ENCODE data around the gene ZNF681. TPM values are rescaled to one million over a fixed set of nuclear protein-coding genes. Genes with fewer than 3 reads are reported as not detected.
A peak's percentile ranks its signal among the peaks of the same experiment; 100 is the strongest.
"Not testable (repeated sequence)": the region's sequence is repeated elsewhere in the genome, so short reads cannot be mapped to it uniquely, and the experiment has no call there.

The ZNF681 gene
- polyA plus RNA-seq, 2 donors = 0.67 to 1.4 TPM

DNA sequence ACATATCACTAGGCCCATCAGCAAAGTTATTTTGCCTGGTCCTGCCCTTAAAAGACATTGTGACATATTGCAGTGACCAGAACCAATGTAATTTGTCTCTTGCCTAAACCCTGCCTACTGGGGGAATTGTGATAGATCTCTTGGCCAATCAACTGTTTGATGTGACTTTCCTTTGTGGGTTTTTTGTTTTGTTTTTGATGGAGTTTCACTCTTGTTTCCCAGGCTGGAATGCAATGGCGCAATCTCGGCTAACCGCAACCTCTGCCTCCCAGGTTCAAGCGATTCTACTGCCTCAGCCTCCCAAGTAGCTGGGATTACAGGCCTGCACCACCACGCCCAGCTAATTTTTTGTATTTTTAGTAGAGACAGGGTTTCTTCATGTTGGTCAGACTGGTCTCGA, 19.3 kb upstream of the ZNF681 start:
- H3K27me3 ChIP-seq (ENCODE audit: control insufficient read depth in 1 of 2, insufficient read depth in 2 of 2, low read length in 2 of 2); H3K4me1 ChIP-seq (ENCODE audit: control insufficient read depth in 2 of 2, insufficient read depth in 2 of 2, low read length in 1 of 2); H3K9me3 ChIP-seq (ENCODE audit: control insufficient read depth in 2 of 2, insufficient read depth in 1 of 2, low read depth in 1 of 2, low read length in 1 of 2); H3K27ac ChIP-seq (ENCODE audit: low read depth in 2 of 2, low read length in 1 of 2); H3K4me3 ChIP-seq (ENCODE audit: low read depth in 1 of 2, low read length in 2 of 2): not testable (repeated sequence)
- peaks cover 0 to 17% of the 10 kb centered on the region in 2 donors for H3K36me3 ChIP-seq (ENCODE audit: control insufficient read depth in 2 of 2, insufficient read depth in 2 of 2, low read length in 1 of 2)
- 91 to 96% methylated on average over 6 of the region's 6 CpGs for WGBS, 2 donors

DNA sequence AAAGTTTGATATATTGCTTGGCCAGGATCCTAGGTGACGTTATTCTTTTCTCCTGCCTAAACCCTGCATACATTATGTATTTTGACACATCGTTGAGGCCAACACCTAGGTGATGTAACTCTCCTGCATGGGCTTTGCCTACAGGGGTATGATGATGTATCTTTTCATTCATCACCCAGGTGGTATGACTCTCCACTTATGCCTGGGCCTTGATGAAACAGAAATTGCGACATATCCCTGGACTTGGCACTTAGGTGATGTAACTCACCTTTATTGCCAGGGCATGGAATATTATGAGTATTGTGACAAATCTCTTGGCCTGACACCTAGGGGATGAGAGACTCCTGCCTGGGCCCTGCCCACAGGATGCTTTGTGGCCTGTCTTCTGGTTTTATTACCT, 18.5 kb upstream of the ZNF681 start:
- Histone ChIP-seq H3K4me3 (ENCODE audit: low read depth in 1 of 2, low read length in 2 of 2) (no peak overlapping the region), H3K27me3 (ENCODE audit: control insufficient read depth in 1 of 2, insufficient read depth in 2 of 2, low read length in 2 of 2) (no peaks in the 10 kb centered on the region), H3K9me3 (ENCODE audit: control insufficient read depth in 2 of 2, insufficient read depth in 1 of 2, low read depth in 1 of 2, low read length in 1 of 2) (peaks cover 0 to 3% of the 10 kb centered on the region in 2 donors), H3K4me1 (ENCODE audit: control insufficient read depth in 2 of 2, insufficient read depth in 2 of 2, low read length in 1 of 2) (no peaks in the 10 kb centered on the region), H3K36me3 (ENCODE audit: control insufficient read depth in 2 of 2, insufficient read depth in 2 of 2, low read length in 1 of 2) (peaks cover 0 to 17% of the 10 kb centered on the region in 2 donors), H3K27ac (ENCODE audit: low read depth in 2 of 2, low read length in 1 of 2) (peak overlapping the region in 1 of 2 donors; percentile 80)
- WGBS, 2 donors = 39 to 54% methylated on average over 3 of the region's 3 CpGs

DNA sequence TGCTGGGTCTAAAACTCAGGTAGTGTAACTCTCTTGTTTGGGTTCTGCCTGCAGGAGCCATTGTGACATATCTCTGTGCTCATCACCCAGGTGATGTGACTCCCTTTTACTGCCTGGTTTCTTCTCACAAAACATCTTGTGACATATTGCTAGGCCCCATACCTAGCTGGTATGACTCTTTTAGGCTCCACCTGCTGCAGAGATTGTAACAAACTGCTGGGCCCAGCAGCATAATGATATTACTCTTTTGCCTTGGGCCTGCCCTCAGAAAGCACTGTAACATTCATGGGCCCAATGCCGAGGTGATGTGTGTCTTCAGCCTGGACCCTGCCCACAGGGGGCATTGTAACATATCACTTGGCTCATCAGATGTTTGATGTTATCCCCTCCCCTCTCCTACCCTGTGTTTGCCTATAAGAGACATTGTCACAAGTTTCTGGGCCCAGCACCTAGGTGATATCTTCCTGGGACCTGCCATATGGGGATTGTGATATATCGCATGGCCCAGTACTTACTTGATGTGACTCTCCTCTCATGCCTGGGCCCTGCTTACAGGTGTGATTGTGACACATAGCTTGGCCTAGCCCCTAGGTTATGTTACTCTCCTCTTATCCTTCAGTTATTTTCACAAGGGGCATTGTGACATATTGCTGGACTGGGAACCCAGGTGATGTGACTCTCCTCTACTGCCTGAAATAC, 18.0 kb upstream of the ZNF681 start:
- 86 to 93% methylated on average over 2 of the region's 2 CpGs for whole genome bisulfite sequencing, 2 donors
- H3K36me3 ChIP-seq (ENCODE audit: control insufficient read depth in 2 of 2, insufficient read depth in 2 of 2, low read length in 1 of 2) = peaks cover 0 to 13% of the 10 kb centered on the region in 2 donors
- H3K4me1 ChIP-seq (ENCODE audit: control insufficient read depth in 2 of 2, insufficient read depth in 2 of 2, low read length in 1 of 2) = no peaks in the 10 kb centered on the region
- H3K4me3 ChIP-seq (ENCODE audit: low read depth in 1 of 2, low read length in 2 of 2) = no peak overlapping the region
- peak overlapping the region in 1 of 2 donors; percentile 80 for H3K27ac ChIP-seq (ENCODE audit: low read depth in 2 of 2, low read length in 1 of 2)
- no peaks in the 10 kb centered on the region for H3K27me3 ChIP-seq (ENCODE audit: control insufficient read depth in 1 of 2, insufficient read depth in 2 of 2, low read length in 2 of 2)
- peaks cover 0 to 3% of the 10 kb centered on the region in 2 donors for H3K9me3 ChIP-seq (ENCODE audit: control insufficient read depth in 2 of 2, insufficient read depth in 1 of 2, low read depth in 1 of 2, low read length in 1 of 2)

DNA sequence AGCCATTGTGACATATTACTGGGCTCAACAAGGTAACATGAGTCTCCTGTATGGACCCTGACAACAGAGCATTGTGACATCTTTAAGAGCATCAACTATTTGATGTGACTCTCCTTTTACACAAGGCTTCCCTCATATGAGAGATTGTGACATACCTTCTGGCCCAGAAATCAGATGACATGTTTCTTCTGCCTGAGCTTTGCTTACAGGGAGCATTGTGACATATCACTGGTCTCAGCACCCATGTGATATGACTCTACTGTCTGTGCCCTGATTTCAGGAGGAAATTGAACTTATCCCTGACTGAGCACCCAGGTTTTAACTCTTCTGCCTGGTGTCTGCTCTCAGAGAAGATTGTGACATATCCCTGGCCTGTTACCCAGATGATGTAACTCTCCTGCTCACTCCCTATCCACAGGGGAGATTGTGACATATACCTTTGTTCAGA, 15.9 kb upstream of the ZNF681 start:
- Histone ChIP-seq H3K27me3 (ENCODE audit: control insufficient read depth in 1 of 2, insufficient read depth in 2 of 2, low read length in 2 of 2) (no peaks in the 10 kb centered on the region), H3K9me3 (ENCODE audit: control insufficient read depth in 2 of 2, insufficient read depth in 1 of 2, low read depth in 1 of 2, low read length in 1 of 2) (peaks cover 0 to 3% of the 10 kb centered on the region in 2 donors), H3K4me1 (ENCODE audit: control insufficient read depth in 2 of 2, insufficient read depth in 2 of 2, low read length in 1 of 2) (no peaks in the 10 kb centered on the region), H3K4me3 (ENCODE audit: low read depth in 1 of 2, low read length in 2 of 2) (no peak overlapping the region), H3K36me3 (ENCODE audit: control insufficient read depth in 2 of 2, insufficient read depth in 2 of 2, low read length in 1 of 2) (peaks cover 0 to 11% of the 10 kb centered on the region in 2 donors), H3K27ac (ENCODE audit: low read depth in 2 of 2, low read length in 1 of 2) (peak overlapping the region in 1 of 2 donors; percentile 38)

DNA sequence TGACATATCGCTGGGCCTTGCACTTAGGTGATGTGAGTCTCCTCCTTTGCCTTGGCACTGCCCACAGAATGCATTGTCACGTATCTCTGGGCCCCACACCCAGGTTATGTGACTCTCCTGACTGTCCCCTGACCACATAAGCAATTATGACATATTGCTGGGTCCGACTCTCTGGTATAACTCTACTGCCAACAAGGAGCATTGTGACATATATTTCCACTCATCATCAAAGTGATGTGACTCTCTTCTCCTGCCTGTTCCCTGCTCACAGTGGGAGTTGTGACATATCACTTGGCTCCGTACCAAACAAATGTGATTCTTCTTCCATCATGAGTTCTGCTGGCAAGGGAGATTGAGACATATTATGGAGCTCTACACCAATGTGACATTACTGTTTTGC, 15.4 kb upstream of the ZNF681 start:
- H3K9me3 ChIP-seq (ENCODE audit: control insufficient read depth in 2 of 2, insufficient read depth in 1 of 2, low read depth in 1 of 2, low read length in 1 of 2) = peaks cover 0 to 3% of the 10 kb centered on the region in 2 donors
- H3K4me3 ChIP-seq (ENCODE audit: low read depth in 1 of 2, low read length in 2 of 2) = no peak overlapping the region
- peaks cover 0 to 11% of the 10 kb centered on the region in 2 donors for H3K36me3 ChIP-seq (ENCODE audit: control insufficient read depth in 2 of 2, insufficient read depth in 2 of 2, low read length in 1 of 2)
- H3K4me1 ChIP-seq (ENCODE audit: control insufficient read depth in 2 of 2, insufficient read depth in 2 of 2, low read length in 1 of 2) = no peaks in the 10 kb centered on the region
- WGBS, 2 donors = 67 to 70% methylated on average over 4 of the region's 4 CpGs
- H3K27ac ChIP-seq (ENCODE audit: low read depth in 2 of 2, low read length in 1 of 2) = peak overlapping the region in 1 of 2 donors; percentile 38
- no peaks in the 10 kb centered on the region for H3K27me3 ChIP-seq (ENCODE audit: control insufficient read depth in 1 of 2, insufficient read depth in 2 of 2, low read length in 2 of 2)

DNA sequence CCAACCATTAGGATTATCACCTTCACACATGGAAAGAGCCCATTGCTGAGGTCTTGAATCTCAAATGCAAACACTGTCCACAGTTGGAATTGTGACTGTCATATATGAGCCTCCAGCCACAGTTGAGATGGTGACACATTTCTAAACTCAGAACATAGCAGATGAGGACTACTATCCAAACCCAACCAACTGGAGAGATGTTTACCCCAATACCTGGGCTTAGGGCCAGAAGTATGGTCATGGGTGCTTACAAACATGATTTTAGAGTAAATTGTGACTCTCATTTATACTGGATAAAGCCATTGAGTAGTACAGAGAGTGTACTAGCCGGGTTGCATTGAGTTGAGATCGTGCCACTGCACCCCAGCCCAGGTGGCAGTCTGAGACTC, 14.0 kb upstream of the ZNF681 start:
- no peaks in the 10 kb centered on the region for H3K4me1 ChIP-seq (ENCODE audit: control insufficient read depth in 2 of 2, insufficient read depth in 2 of 2, low read length in 1 of 2)
- H3K27me3 ChIP-seq (ENCODE audit: control insufficient read depth in 1 of 2, insufficient read depth in 2 of 2, low read length in 2 of 2) = no peaks in the 10 kb centered on the region
- H3K27ac ChIP-seq (ENCODE audit: low read depth in 2 of 2, low read length in 1 of 2) = peak overlapping the region in 1 of 2 donors; percentile 59
- WGBS, 2 donors = 92 to 94% methylated on average over 2 of the region's 2 CpGs
- no peaks in the 10 kb centered on the region for H3K9me3 ChIP-seq (ENCODE audit: control insufficient read depth in 2 of 2, insufficient read depth in 1 of 2, low read depth in 1 of 2, low read length in 1 of 2)
- H3K4me3 ChIP-seq (ENCODE audit: low read depth in 1 of 2, low read length in 2 of 2) = no peak overlapping the region
- H3K36me3 ChIP-seq (ENCODE audit: control insufficient read depth in 2 of 2, insufficient read depth in 2 of 2, low read length in 1 of 2) = peaks cover 0 to 4% of the 10 kb centered on the region in 2 donors

DNA sequence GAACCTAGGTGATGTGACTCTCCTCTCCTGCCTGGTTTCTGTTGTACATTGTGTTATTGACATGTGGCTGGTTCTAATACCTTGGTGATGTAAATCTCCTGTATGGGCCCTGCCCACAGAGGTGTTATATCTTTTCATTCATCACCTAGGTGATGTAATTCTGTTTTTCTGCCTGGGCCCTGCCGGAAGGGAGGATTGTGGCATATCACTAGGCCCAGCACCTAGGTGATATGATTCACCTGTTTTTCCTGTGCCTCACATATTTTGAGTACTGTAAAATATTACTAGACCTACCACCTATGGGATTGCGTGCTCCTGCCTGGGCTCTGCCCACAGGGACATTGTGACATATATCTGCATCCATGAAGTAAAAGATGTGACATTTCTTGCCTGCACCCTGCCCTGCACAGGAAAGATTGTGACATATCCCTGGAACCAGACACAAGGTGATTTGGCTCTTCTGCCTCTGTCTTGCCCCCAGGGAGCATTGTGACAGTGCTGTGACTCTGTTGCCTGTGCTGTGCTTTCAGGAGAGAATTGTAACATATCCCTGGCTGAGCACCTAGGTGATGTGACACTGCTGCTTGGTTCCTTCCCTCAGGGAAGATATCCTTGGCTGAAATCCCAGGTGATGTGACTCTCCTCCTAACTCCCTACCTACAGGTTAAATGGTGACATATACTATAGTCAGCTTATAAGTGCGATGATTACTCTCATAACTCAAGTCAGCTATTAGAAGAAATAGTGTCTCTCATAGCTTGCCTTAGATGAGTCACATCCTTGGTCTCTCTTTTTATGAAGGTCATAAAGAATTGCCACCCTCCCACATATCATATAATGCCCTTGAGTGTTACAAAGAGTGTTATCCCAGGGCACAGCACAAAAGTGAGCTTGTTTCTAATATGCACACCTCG, 13.3 kb upstream of the ZNF681 start:
- WGBS, 2 donors = 81 to 87% methylated on average over 4 of the region's 4 CpGs
- no peak overlapping the region for H3K4me3 ChIP-seq (ENCODE audit: low read depth in 1 of 2, low read length in 2 of 2)
- H3K27me3 ChIP-seq (ENCODE audit: control insufficient read depth in 1 of 2, insufficient read depth in 2 of 2, low read length in 2 of 2) = no peaks in the 10 kb centered on the region
- H3K36me3 ChIP-seq (ENCODE audit: control insufficient read depth in 2 of 2, insufficient read depth in 2 of 2, low read length in 1 of 2) = peaks cover 0 to 2% of the 10 kb centered on the region in 2 donors
- no peaks in the 10 kb centered on the region for H3K9me3 ChIP-seq (ENCODE audit: control insufficient read depth in 2 of 2, insufficient read depth in 1 of 2, low read depth in 1 of 2, low read length in 1 of 2)
- no peaks in the 10 kb centered on the region for H3K4me1 ChIP-seq (ENCODE audit: control insufficient read depth in 2 of 2, insufficient read depth in 2 of 2, low read length in 1 of 2)
- H3K27ac ChIP-seq (ENCODE audit: low read depth in 2 of 2, low read length in 1 of 2) = peak overlapping the region in 1 of 2 donors; percentile 90

DNA sequence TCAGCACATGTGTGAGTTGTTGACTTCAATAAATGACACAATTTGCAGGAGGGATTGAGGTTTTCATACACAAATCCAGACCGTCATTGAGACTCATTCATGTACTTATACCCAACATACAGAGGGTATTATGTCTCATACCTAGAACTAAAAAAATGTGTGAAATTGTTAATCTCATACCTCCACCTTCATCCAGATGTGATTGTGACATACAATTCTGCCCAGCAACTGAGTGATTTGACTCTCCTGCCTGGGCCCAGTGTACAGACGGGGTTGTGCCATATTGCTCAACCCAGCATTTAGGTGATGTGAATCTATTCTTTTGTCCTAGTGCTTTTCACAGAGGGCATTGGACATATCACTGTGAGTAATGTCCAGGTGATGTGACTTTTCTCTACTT, 12.6 kb upstream of the ZNF681 start:
- Histone ChIP-seq H3K27ac (ENCODE audit: low read depth in 2 of 2, low read length in 1 of 2) (peak overlapping the region in 1 of 2 donors; percentile 86), H3K36me3 (ENCODE audit: control insufficient read depth in 2 of 2, insufficient read depth in 2 of 2, low read length in 1 of 2) (peaks cover 0 to 2% of the 10 kb centered on the region in 2 donors), H3K4me3 (ENCODE audit: low read depth in 1 of 2, low read length in 2 of 2) (no peak overlapping the region), H3K9me3 (ENCODE audit: control insufficient read depth in 2 of 2, insufficient read depth in 1 of 2, low read depth in 1 of 2, low read length in 1 of 2) (no peaks in the 10 kb centered on the region), H3K4me1 (ENCODE audit: control insufficient read depth in 2 of 2, insufficient read depth in 2 of 2, low read length in 1 of 2) (no peaks in the 10 kb centered on the region), H3K27me3 (ENCODE audit: control insufficient read depth in 1 of 2, insufficient read depth in 2 of 2, low read length in 2 of 2) (no peaks in the 10 kb centered on the region)
- 81 to 86% methylated on average over 2 of the region's 2 CpGs for WGBS, 2 donors

DNA sequence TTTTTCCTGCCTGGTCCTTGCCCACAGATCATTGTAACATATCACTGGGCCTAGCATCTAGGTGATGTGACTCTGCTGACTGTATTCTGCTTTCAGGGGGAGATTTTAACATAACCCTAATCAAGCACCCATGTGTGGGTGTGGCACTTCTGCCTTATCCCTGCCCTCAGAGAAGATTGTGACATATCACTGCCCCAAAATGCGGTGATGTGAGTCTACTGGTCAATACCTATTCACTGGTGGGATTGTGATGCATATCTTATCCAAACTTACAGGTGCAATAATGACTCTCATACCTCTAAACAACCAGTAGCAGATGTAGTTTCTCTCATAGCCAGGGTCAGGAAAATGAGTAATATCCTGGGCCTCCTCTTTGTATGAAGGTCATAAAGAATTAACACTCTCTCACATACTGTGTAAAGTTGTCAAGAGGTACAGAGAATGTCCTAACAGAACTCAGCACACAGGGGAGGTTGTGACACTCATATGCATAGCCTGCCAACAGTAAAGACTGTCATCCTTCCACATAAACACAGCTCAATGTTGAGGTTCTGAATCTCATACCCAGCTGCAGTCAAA, 12.1 kb upstream of the ZNF681 start:
- no peaks in the 10 kb centered on the region for H3K27me3 ChIP-seq (ENCODE audit: control insufficient read depth in 1 of 2, insufficient read depth in 2 of 2, low read length in 2 of 2)
- WGBS, 2 donors = 80 to 89% methylated on average over 1 of the region's 1 CpG
- no peaks in the 10 kb centered on the region for H3K9me3 ChIP-seq (ENCODE audit: control insufficient read depth in 2 of 2, insufficient read depth in 1 of 2, low read depth in 1 of 2, low read length in 1 of 2)
- H3K4me3 ChIP-seq (ENCODE audit: low read depth in 1 of 2, low read length in 2 of 2) = no peak overlapping the region
- no peaks in the 10 kb centered on the region for H3K4me1 ChIP-seq (ENCODE audit: control insufficient read depth in 2 of 2, insufficient read depth in 2 of 2, low read length in 1 of 2)
- peak overlapping the region; percentile 1 to 86 for H3K27ac ChIP-seq (ENCODE audit: low read depth in 2 of 2, low read length in 1 of 2)
- peaks cover 0 to 2% of the 10 kb centered on the region in 2 donors for H3K36me3 ChIP-seq (ENCODE audit: control insufficient read depth in 2 of 2, insufficient read depth in 2 of 2, low read length in 1 of 2)

Data from esophagus (tissue), 2 donors.